SU-DHL-6 (cell line): Measurements from ENCODE around the gene ALDH18A1.
"Not testable (repeated sequence)": the region's sequence is repeated elsewhere in the genome, so short reads cannot be mapped to it uniquely, and the experiment has no call there.

ENCODE experiments used
- H2AFZ ChIP-seq: fragments of 200-600 bp; sonication (generic); 2 replicates; pipeline ENCODE4 v1.6.1; 2014; ENCODE audit warnings: low read depth, mild to moderate bottlenecking, moderate library complexity, mixed read lengths, antibody characterized with exemption, low read length; ENCODE audit not compliant: severe bottlenecking
- H3F3A ChIP-seq: fragments of 200-600 bp; shearing (Covaris generic); 2 replicates; pipeline ENCODE4 v1.6.0; 2016; ENCODE audit warnings: antibody characterized with exemption, mild to moderate bottlenecking; ENCODE audit not compliant: insufficient read depth
- H3K27ac ChIP-seq: fragments of 200-600 bp; sonication (generic); 2 replicates; pipeline ENCODE4 v1.5.1; 2016; ENCODE audit warnings: low read depth, mild to moderate bottlenecking, low read length, moderate library complexity, mixed read lengths
- H3K27me3 ChIP-seq: fragments of 200-600 bp; sonication (generic), shearing (Covaris generic); 2 replicates; pipeline ENCODE4 v1.6.0; 2014; ENCODE audit warnings: mild to moderate bottlenecking, low read length
- H3K36me3 ChIP-seq: fragments of 200-600 bp; sonication (generic); 2 replicates; pipeline ENCODE4 v1.6.1; 2014; ENCODE audit warnings: mild to moderate bottlenecking, low read length, mixed read lengths
- H3K4me2 ChIP-seq: fragments of 300-600, 200-600 bp; shearing (Covaris generic), sonication (generic); 2 replicates; pipeline ENCODE4 v1.6.0; 2014; ENCODE audit warnings: low read length, low read depth, mild to moderate bottlenecking; ENCODE audit not compliant: poor library complexity, severe bottlenecking
- H3K4me3 ChIP-seq: fragments of 200-600 bp; sonication (generic); 2 replicates; pipeline ENCODE4 v1.5.1; 2014; ENCODE audit warnings: antibody characterized with exemption, low read length, mild to moderate bottlenecking, mixed read lengths; ENCODE audit not compliant: insufficient read depth, poor library complexity, severe bottlenecking
- H3K79me2 ChIP-seq: fragments of 200-600 bp; sonication (generic); 2 replicates; pipeline ENCODE4 v1.6.1; 2014; ENCODE audit warnings: mild to moderate bottlenecking, low read length, moderate library complexity; ENCODE audit not compliant: insufficient read depth
- H3K9ac ChIP-seq: fragments of 200-600 bp; sonication (generic); 2 replicates; pipeline ENCODE4 v1.7.0; 2014; ENCODE audit warnings: mild to moderate bottlenecking, low read length
- H3K9me2 ChIP-seq: fragments of 200-600 bp; sonication (generic); replicated peaks from 2 replicates; pipeline ENCODE4 v1.6.1; 2014; ENCODE audit warnings: low read length; ENCODE audit not compliant: insufficient read depth
- H3K9me3 ChIP-seq: fragments of 200-600 bp; sonication (generic); 2 replicates; pipeline ENCODE4 v1.6.1; 2014; ENCODE audit warnings: low read length, mixed read lengths; ENCODE audit not compliant: insufficient read depth
- H4K20me1 ChIP-seq: fragments of 200-600 bp; sonication (generic); 2 replicates; pipeline ENCODE4 v1.6.1; 2014; ENCODE audit warnings: low read depth, mild to moderate bottlenecking, antibody characterized with exemption, low read length, moderate library complexity, mixed read lengths
- EZH2phosphoT487 ChIP-seq: fragments of 200-600 bp; sonication (generic), shearing (Covaris generic); conservative IDR thresholded peaks from 2 replicates; pipeline ENCODE4 v1.6.1; 2018; ENCODE audit warnings: mild to moderate bottlenecking, antibody characterized with exemption, low read length, moderate library complexity, mixed read lengths
- TF ChIP-seq, protein P1 (sequence below): fragments of 200-600 bp; sonication (generic); IDR thresholded peaks from one replicate; pipeline ENCODE4 v1.5.1; 2017; ENCODE audit warnings: antibody characterized with exemption, mild to moderate bottlenecking, low read length, moderate library complexity; ENCODE audit not compliant: insufficient read depth, poor library complexity, severe bottlenecking

The ALDH18A1 gene

GRCh38 chr10:95675403-95676116 lies 19.0 kb upstream of the ALDH18A1 start:
- Histone ChIP-seq H3K4me2 (no peak overlapping the region), H4K20me1 (0 out of 2 replicates have a peak, but pooled peaks cover 2% of the 10 kb centered on the region), H3K9ac (no peak overlapping the region), H3F3A (0 out of 2 replicates have a peak, but pooled peaks cover 4% of the 10 kb centered on the region), H3K79me2 (no peaks in the 10 kb centered on the region), H3K9me2 (no peaks in the 10 kb centered on the region), H3K27me3 (no peaks in the 10 kb centered on the region), H3K36me3 (peaks cover 27% of the 10 kb centered on the region; the same call in 1 of the 2 replicates), H2AFZ (no peak overlapping the region), H3K9me3 (no peaks in the 10 kb centered on the region), H3K27ac (no peak overlapping the region), H3K4me3 (no peak overlapping the region)
- TF ChIP-seq, protein P1, sequence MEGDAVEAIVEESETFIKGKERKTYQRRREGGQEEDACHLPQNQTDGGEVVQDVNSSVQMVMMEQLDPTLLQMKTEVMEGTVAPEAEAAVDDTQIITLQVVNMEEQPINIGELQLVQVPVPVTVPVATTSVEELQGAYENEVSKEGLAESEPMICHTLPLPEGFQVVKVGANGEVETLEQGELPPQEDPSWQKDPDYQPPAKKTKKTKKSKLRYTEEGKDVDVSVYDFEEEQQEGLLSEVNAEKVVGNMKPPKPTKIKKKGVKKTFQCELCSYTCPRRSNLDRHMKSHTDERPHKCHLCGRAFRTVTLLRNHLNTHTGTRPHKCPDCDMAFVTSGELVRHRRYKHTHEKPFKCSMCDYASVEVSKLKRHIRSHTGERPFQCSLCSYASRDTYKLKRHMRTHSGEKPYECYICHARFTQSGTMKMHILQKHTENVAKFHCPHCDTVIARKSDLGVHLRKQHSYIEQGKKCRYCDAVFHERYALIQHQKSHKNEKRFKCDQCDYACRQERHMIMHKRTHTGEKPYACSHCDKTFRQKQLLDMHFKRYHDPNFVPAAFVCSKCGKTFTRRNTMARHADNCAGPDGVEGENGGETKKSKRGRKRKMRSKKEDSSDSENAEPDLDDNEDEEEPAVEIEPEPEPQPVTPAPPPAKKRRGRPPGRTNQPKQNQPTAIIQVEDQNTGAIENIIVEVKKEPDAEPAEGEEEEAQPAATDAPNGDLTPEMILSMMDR, result no peak
- TF ChIP-seq EZH2phosphoT487, result no peak

GRCh38 chr10:95674643-95675042 lies 18.1 kb upstream of the ALDH18A1 start:
- Histone ChIP-seq H3K9me2 (no peaks in the 10 kb centered on the region), H3K4me2 (no peak overlapping the region), H3K9me3 (no peaks in the 10 kb centered on the region), H3K79me2 (no peaks in the 10 kb centered on the region), H3F3A (0 out of 2 replicates have a peak, but pooled peaks cover 4% of the 10 kb centered on the region), H3K36me3 (peaks cover 22% of the 10 kb centered on the region; the same call in 1 of the 2 replicates), H3K27ac (no peak overlapping the region), H2AFZ (no peak overlapping the region), H3K27me3 (no peaks in the 10 kb centered on the region), H4K20me1 (0 out of 2 replicates have a peak, but pooled peaks cover 2% of the 10 kb centered on the region), H3K4me3 (no peak overlapping the region), H3K9ac (no peak overlapping the region)
- TF ChIP-seq, protein P1, result no peak
- TF ChIP-seq EZH2phosphoT487, result no peak

GRCh38 chr10:95672641-95673040 lies 16.1 kb upstream of the ALDH18A1 start:
- H4K20me1 ChIP-seq, H3K4me3 ChIP-seq, H3K9ac ChIP-seq, H3F3A ChIP-seq, H2AFZ ChIP-seq, H3K27me3 ChIP-seq, H3K79me2 ChIP-seq, H3K27ac ChIP-seq, H3K9me3 ChIP-seq, H3K9me2 ChIP-seq, H3K4me2 ChIP-seq: not testable (repeated sequence)
- H3K36me3 ChIP-seq, result peaks cover 22% of the 10 kb centered on the region; the same call in 1 of the 2 replicates

DNA sequence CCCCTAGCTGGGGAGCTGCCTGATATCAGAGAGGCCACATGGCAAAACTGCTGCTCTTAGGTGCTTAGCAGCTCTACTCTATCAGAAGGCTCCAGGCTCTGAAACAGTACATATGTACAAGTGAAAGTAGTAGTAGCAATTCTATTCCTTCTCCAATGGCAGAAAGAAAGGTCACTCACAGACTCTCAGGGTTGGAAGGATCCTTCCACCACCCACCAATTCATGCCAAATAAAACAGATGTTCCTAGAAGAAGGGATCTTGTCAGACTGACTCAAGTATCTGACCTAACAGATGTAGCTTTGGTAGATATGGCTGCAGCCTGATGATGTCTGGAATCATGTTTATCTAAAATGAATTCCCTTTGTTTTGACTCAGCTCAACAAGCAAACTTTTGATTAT lies 8.0 kb upstream of the ALDH18A1 start:
- H3F3A ChIP-seq, result no peaks in the 10 kb centered on the region
- H3K9me3 ChIP-seq, result no peaks in the 10 kb centered on the region
- TF ChIP-seq, protein P1, result no peak
- no peak for TF ChIP-seq EZH2phosphoT487

More for the DNA sequence above, 8.0 kb upstream of the ALDH18A1 start:
- H3K9me2 ChIP-seq, result no peaks in the 10 kb centered on the region
- H3K36me3 ChIP-seq, result no peaks in the 10 kb centered on the region
- no peaks in the 10 kb centered on the region for H4K20me1 ChIP-seq
- H3K27me3 ChIP-seq, result no peaks in the 10 kb centered on the region
- H2AFZ ChIP-seq, result no peak overlapping the region
- H3K79me2 ChIP-seq, result no peaks in the 10 kb centered on the region
- no peak overlapping the region for H3K9ac ChIP-seq
- H3K4me3 ChIP-seq, result no peak overlapping the region
- no peak overlapping the region for H3K4me2 ChIP-seq
- no peak overlapping the region for H3K27ac ChIP-seq
